SK-N-MC (cell line): ENCODE results near the gene ZBTB25.

Experiments
- DNase-seq: peaks from one replicate; pipeline ENCODE4 v3.0.0-alpha.2; 2011; ENCODE audit warnings: low read depth, low spot score
- H3K27ac ChIP-seq: fragments of 200-600 bp; sonication (generic); 2 replicates; pipeline ENCODE4 v1.5.1; 2016; ENCODE audit warnings: mixed run types
- H3K36me3 ChIP-seq: fragments of 200-600 bp; sonication (generic); 2 replicates; pipeline ENCODE4 v1.6.1; 2017; ENCODE audit warnings: antibody characterized with exemption, low read length, mixed read lengths; ENCODE audit not compliant: insufficient read depth
- H3K4me3 ChIP-seq: fragments of 200-600 bp; sonication (generic); 2 replicates; pipeline ENCODE4 v1.5.1; 2016
- H3K9ac ChIP-seq: fragments of 200-600 bp; sonication (generic); 2 replicates; pipeline ENCODE4 v1.8.0; 2017; ENCODE audit warnings: mixed run types, mixed read lengths; ENCODE audit not compliant: insufficient read length
- H3K9me3 ChIP-seq: fragments of 200-600 bp; sonication (generic); 2 replicates; pipeline ENCODE4 v1.6.1; 2017; ENCODE audit warnings: low read depth, mild to moderate bottlenecking, antibody characterized with exemption, low read length, moderate library complexity, mixed read lengths
- EZH2 ChIP-seq: fragments of 200-600 bp; sonication (generic); IDR thresholded peaks from one replicate; pipeline ENCODE4 v1.6.1; 2017; ENCODE audit warnings: antibody characterized with exemption
- FOXP2 ChIP-seq: optimal IDR thresholded peaks from 2 replicates; pipeline ENCODE3; 2011; ENCODE audit warnings: mild to moderate bottlenecking, moderate library complexity; ENCODE audit not compliant: insufficient read depth; ENCODE audit errors: extremely low read length, control extremely low read depth
- POLR2AphosphoS5 ChIP-seq: IDR thresholded peaks from 2 replicates; pipeline ENCODE4 v1.6.1; 2012; ENCODE audit warnings: mild to moderate bottlenecking, low read depth, low read length, borderline replicate concordance

ZBTB25 gene

DNA sequence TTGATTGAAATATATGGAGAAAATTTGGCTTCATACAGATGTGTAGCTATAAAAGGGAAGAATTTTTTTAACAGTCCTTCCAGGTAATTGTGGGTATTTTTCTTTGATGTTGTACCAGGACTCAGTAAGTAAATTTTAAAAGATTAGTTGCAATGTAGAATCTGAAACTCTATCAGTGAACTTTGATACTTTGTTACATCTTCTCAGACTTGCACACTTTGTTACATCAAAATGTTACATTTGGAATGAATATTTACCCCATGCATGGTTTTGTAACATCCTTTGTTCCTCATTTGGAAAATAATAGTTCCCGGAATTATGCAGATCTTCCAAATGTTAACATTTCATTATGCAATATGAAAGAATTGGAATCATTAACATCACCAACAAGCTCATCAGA lies 101.7 kb downstream of the ZBTB25 start:
- no peak overlapping the region for H3K4me3 ChIP-seq
- no peak overlapping the region for H3K27ac ChIP-seq
- H3K36me3 ChIP-seq: peaks cover 48% of the 10 kb centered on the region
- no peak for DNase-seq
- no peak for TF ChIP-seq FOXP2
- TF ChIP-seq POLR2AphosphoS5: no peak
- TF ChIP-seq EZH2: no peak
- H3K9me3 ChIP-seq: no peaks in the 10 kb centered on the region
- no peak overlapping the region for H3K9ac ChIP-seq

- DNase-seq: no peak
- Histone ChIP-seq H3K9me3 (no peaks in the 10 kb centered on the region), H3K4me3 (no peak overlapping the region), H3K36me3 (peaks cover 42% of the 10 kb centered on the region), H3K9ac (no peak overlapping the region), H3K27ac (no peak overlapping the region)
- no peak for TF ChIP-seq POLR2AphosphoS5
- no peak for TF ChIP-seq EZH2
- no peak for TF ChIP-seq FOXP2
These were observed 102.7 kb downstream of the ZBTB25 start for GRCh38 chr14:64400829-64401459.
